HG03064 (cell line): ENCODE data around the gene COMMD1.

Source experiments
- ATAC-seq: cut with Tn5 transposase; IDR thresholded peaks from one replicate; pipeline ENCODE4 v1.9.1; 2021; ENCODE audit warnings: low read depth; ENCODE audit not compliant: unreplicated experiment

The COMMD1 gene

DNA sequence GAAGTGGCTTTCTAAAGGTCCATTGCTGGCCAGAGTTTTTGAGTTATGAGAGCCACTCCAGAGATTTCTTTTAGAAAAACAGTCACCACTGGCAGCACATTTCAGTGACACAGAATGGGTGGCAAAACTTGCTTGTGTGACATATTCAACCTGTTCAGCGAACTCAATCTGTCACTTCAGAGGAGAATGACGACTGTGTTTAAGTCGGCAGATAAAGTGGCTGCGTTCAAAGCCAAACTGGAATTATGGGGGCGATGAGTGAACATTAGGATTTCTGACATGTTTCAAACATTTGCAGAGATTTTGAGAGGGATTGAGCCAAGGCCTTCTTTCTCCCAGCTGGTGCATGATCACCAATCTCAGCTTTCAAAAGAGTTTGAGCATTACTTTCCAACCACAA, 150.9 kb downstream of the COMMD1 start:
- no peak for ATAC-seq

DNA sequence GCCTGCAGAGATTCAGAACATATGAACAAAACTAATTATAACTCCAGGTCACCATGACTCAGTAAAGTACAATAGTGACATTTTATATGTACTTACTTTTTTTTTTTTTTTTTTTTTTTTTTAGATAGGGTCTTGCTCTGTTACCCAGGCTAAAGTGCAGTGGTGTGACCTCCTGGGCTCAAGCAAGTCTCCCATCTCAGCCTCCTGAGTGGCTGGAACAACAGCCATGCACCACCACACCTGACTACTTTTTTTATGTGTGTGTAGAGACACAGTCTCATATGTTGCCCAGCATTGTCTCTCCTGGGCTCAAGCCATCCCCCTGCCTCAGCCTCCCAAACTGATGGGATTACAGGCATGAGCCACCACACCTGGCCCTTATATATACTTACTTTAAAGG, 159.8 kb downstream of the COMMD1 start:
- no peak for ATAC-seq

GRCh38 chr2:62071126-62071598, 165.7 kb downstream of the COMMD1 start:
- ATAC-seq, result no peak

DNA sequence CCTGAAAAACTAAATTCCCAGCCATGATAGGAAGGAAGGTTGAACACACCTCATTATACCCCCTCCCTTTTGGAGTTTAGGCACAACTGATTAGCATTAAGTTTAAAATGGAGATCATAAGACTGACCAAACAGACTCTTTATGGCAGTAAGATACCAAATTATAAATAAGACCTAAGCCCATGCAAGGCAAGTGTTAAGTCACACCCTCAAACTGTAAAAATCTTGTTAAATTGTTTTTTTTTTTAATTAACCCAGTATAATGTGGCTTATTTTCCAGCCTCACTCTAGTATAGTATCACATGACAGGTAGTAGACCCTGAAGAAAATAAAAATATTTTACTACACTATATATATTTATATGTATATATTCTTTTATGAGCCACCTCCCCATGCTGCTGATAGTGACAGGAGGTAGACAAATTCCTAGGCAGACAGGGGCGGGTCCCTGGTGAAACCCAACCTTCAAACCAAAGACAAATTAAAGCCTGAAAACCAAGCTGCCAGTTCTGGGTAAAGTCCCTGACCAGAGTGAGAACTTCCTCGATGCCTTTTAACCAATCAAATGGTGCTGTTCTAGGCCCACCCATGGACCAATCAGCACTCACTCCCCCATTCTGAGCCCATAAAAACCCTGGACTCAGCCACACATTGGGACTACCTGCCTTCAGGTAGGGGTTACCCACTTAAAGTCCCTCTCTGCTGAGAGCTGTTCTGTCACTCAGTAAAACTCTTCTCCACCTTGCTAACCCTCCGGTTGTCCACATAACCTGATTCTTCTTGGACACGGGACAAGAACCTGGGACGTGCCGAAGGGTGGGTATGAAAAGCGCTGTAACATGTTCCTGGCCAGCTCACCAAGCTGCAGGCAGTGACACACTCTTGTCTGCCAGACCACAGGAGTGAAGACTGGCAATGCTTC, 166.5 kb downstream of the COMMD1 start:
- ATAC-seq, result no peak

- no peak for ATAC-seq
Observed at GRCh38 chr2:62074233-62074632, 168.8 kb downstream of the COMMD1 start.

DNA sequence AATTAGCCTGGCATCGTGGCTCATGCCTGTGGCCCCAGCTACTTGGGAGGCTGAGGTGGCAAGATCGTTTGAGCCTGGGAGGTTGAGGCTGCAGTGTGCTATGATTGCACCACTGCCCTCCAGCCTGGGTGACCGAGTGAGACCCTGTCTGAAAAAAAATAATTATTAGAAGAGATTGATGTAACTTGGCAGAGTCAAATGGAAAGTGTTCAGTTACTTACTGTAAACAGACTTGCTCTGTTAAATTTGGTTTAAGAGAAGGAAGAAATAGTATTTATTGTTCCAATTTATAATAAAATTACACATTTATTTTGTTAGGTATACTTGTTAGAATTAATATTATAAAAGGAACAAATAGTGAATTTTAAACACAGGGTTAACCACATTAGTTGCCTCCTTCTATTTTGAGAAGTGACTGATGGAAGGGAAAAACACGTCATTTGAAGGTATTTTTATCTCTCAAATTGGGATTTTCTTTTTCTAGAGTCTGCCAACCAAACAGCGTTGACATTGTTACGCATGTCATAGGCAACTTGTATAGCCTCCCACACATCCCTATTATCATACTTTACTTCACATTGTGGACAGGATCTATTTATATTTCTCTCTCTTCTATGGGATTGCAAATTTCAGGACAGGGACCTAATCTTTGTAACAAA, 171.6 kb downstream of the COMMD1 start:
- no peak for ATAC-seq

GRCh38 chr2:62084801-62085200, 179.3 kb downstream of the COMMD1 start:
- ATAC-seq, result no peak

DNA sequence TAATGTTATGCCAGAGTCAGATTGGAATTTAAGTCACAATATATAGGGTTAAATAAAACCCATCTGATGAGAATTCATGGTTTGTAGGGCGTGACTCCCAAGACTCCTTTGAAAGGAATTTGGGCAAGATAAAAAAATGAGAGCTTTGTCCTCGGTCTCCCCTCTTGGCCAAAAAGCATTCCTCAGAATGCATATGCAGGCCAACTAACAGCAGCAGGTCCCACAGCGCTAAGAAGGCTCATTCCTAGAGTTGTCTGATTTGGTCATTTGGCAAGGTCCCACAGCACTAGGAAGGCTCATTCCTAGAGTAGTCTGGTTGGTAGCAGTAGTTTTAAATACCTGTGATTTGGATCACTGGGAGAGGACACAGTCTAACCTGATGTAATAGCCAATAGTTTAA, 184.2 kb downstream of the COMMD1 start:
- ATAC-seq, result no peak

- ATAC-seq, result no peak
Observed at GRCh38 chr2:62091471-62091870, 186.0 kb downstream of the COMMD1 start.

DNA sequence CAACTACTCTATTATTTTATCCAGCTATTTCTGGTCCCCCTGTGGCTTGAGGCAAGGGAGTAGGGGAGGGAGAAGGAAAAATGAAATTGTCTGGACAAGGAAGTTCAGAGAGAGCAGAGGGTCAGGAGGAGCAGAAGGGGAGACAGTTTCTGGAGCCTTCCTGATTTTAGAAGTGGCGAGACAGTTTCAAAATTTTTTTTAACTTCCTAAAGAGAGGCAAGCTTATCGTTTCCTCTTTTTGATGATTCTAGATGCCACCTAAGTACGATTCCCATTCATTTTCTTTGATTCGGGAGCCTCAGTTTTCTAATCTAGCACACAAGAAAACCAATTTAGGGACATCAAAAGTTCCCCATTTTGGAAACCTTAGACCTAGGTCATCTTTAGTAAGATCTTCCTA, 193.6 kb downstream of the COMMD1 start:
- no peak for ATAC-seq

GRCh38 chr2:62099523-62100175, 194.2 kb downstream of the COMMD1 start:
- ATAC-seq, result peak; percentile 87

GRCh38 chr2:62101886-62102285, 196.4 kb downstream of the COMMD1 start:
- no peak for ATAC-seq

- ATAC-seq, result no peak
Observed at GRCh38 chr2:62102402-62102920, 197.0 kb downstream of the COMMD1 start.

GRCh38 chr2:62109554-62109953, 204.1 kb downstream of the COMMD1 start:
- no peak for ATAC-seq

- ATAC-seq, result no peak
Observed at GRCh38 chr2:62110415-62111025, 205.0 kb downstream of the COMMD1 start.

GRCh38 chr2:62112179-62112578, 206.7 kb downstream of the COMMD1 start:
- ATAC-seq, result no peak

- ATAC-seq, result no peak
Observed at GRCh38 chr2:62114564-62114963, 209.1 kb downstream of the COMMD1 start.

DNA sequence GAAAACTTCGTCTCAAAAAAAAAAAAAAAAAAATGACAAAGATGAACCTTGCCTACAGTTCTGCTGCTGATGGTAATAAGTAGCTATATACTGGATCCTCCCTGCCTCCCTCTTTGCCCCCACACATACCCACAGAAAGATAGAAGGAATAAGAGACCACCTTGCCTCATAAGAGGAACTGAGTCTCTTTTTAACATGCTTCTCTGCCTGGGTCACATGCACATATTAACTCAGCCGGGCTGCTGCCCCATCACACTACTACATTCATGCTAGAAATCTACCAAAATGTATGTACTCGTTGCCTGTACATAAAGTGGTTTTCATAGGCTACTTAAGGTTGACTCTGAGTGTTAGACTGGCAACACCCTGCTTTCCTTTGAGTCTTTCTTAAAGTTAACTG, 211.5 kb downstream of the COMMD1 start:
- no peak for ATAC-seq

DNA sequence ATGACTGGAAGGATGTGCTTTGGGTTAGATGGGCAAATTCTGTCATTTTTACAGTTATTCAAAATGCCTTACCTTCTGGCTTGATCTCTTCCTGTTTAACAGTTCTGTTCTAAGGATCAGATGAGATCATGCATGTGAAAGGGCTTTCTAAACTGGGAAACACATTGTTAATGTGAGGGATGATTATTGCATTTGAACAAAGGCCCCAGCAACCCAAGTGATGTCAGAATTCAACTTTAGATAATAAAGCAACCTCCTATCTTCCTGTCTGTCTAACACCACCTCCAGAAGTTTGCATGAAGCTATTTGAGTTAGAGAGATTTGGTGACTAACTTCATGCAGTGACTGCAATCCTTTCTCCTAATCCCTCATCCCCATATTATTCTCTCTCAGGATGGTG, 212.7 kb downstream of the COMMD1 start:
- no peak for ATAC-seq

DNA sequence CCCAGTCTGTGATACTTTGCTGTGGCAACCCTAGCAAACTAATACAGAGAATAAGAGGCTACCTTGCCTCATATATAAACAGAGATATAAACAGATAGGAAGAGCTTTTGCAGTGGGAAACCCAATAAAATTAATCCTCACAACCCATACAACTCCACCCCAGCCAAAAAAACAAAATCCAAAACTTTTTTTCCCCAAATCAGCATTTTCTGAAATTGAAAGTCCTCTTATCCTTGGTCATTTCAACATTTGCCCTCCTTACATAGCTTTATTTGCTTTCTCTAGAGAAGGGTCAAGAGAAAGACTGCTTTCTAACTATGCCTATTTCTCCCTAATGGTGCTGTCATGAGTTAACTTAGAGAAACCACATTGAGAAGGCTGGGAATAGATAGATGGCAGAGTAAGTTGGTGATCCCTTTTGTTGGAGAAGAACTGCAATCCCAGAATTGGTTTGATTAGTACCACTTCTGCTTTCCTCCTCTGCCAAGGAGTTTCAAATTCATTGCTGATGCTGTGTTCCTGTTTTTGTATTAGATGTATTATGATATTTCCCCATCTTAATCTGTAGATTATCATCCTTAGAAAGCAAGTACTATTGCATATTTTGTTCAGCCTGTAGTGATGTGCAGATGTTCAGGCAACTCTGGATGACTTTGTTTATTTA, 214.0 kb downstream of the COMMD1 start:
- no peak for ATAC-seq
